Epithelial cell of esophagus (primary cell): Measurements from ENCODE around the gene RTL9.

Experiments
- DNase-seq: peaks from one replicate; pipeline ENCODE4 v3.0.0; 2010; ENCODE audit warnings: low read depth
- H3K4me3 ChIP-seq: 2 replicates; pipeline ENCODE4 v1.5.1; 2011; ENCODE audit warnings: mild to moderate bottlenecking, low read length, control low read depth
- TF ChIP-seq, protein P1 (sequence below): IDR thresholded peaks from 2 replicates; pipeline ENCODE4 v1.5.1; 2011; ENCODE audit warnings: low read depth, mild to moderate bottlenecking, low read length, control low read depth, inconsistent platforms; ENCODE audit not compliant: insufficient read depth; ENCODE audit errors: missing control alignments

Gene RTL9

GRCh38 chrX:110346681-110347080 lies 12.0 kb upstream of the RTL9 start:
- TF ChIP-seq, protein P1, sequence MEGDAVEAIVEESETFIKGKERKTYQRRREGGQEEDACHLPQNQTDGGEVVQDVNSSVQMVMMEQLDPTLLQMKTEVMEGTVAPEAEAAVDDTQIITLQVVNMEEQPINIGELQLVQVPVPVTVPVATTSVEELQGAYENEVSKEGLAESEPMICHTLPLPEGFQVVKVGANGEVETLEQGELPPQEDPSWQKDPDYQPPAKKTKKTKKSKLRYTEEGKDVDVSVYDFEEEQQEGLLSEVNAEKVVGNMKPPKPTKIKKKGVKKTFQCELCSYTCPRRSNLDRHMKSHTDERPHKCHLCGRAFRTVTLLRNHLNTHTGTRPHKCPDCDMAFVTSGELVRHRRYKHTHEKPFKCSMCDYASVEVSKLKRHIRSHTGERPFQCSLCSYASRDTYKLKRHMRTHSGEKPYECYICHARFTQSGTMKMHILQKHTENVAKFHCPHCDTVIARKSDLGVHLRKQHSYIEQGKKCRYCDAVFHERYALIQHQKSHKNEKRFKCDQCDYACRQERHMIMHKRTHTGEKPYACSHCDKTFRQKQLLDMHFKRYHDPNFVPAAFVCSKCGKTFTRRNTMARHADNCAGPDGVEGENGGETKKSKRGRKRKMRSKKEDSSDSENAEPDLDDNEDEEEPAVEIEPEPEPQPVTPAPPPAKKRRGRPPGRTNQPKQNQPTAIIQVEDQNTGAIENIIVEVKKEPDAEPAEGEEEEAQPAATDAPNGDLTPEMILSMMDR, result peak; percentile 18
- H3K4me3 ChIP-seq, result no peak overlapping the region
- peak; percentile 18 for DNase-seq

GRCh38 chrX:110359273-110359672 lies 625 bp downstream of the RTL9 start:
- TF ChIP-seq, protein P1, result no peak
- H3K4me3 ChIP-seq, result no peak overlapping the region
- DNase-seq, result no peak

GRCh38 chrX:110363244-110363643 lies 4.6 kb downstream of the RTL9 start:
- H3K4me3 ChIP-seq, result no peak overlapping the region
- no peak for DNase-seq
- TF ChIP-seq, protein P1, result no peak

DNA sequence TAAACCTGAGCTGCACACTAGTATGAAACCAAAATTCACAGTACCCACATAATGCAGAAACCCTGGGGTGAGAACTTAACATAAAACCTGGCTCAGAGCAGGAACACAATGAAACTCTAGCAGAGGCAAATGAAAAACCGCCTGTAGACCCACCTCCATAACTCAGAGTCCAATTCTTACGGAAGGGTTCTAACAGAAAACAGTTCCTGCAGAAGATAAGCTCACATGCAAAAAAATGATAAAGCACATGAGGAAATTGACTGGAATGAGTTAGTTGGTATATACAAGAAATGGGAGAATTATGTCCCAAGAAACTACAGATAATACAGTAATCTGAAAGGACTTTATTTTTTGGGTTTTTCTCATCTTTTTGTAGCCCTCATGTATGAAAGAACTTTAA lies 14.7 kb downstream of the RTL9 start:
- H3K4me3 ChIP-seq, result no peak overlapping the region
- DNase-seq, result no peak
- TF ChIP-seq, protein P1, result no peak

GRCh38 chrX:110374559-110374958 lies 15.9 kb downstream of the RTL9 start:
- TF ChIP-seq, protein P1, result no peak
- DNase-seq, result no peak
- H3K4me3 ChIP-seq, result no peak overlapping the region

GRCh38 chrX:110381216-110381615 lies 22.6 kb downstream of the RTL9 start:
- no peak overlapping the region for H3K4me3 ChIP-seq
- TF ChIP-seq, protein P1, result no peak
- no peak for DNase-seq

DNA sequence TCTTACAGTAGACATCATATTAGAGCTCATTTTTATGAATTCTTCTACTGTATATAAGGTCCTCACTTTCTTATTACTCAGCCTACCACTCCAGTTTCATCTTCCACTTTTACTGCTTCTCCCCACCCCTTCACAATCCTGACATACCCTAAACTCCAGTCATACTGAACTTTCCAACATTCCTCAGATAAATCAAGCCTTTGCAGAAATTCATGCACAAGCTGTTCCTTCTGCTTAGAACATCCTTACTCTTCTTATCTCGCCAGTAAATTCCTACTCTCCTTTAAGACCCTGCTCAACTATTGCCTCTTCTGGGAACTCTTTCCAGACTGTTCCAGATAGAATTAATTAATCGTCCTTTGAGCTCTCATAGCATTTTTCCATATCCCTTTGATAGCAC lies 24.8 kb downstream of the RTL9 start:
- peak; percentile 7 for DNase-seq
- TF ChIP-seq, protein P1, result no peak
- H3K4me3 ChIP-seq, result no peak overlapping the region
